Measurements from ENCODE around the gene MSRB3.
"Not testable (repeated sequence)": the region's sequence is repeated elsewhere in the genome, so short reads cannot be mapped to it uniquely, and the experiment has no call there.

MSRB3 gene

DNA sequence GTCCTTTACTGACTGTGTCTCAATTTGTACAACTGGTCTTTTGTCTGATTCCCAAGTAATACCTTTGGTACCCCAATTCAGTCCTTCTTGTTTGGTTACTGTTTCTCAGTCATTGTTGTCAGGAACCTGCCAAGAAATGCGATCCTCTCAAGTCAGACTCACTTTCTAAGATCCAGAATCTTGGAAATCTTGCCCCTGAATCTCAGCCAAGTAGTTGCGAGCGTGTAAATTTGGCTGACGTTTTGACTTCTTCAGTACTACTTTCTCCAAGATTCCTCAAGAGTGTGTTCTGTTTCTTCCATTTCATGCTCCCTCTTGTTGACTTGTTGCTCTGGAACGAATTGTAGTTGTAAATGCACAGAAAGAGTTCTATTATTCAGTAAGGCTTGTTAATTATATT, 114.0 kb downstream of the MSRB3 start:
- DNase-seq (ENCODE audit: low read depth): no peak

DNA sequence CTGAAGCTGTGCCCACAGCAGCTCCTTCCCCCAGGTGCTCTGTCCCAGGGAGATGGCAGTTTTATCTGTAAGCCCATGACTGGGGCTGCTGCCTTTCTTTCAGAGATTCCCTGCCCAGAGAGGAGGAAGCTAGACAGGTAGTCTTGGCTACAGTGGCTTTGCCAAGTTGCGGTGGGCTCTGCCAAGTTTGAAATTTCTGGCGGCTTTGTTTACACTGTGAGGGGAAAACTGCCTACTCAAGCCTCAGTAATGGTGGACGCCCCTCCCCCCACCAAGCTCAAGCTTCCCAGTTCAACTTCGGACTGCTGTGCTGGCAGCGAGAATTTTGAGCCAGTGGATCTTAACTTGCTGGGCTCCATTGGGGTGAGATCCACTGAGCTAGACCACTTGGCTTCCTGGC, 124.7 kb downstream of the MSRB3 start:
- no peak for DNase-seq (ENCODE audit: low read depth)

DNA sequence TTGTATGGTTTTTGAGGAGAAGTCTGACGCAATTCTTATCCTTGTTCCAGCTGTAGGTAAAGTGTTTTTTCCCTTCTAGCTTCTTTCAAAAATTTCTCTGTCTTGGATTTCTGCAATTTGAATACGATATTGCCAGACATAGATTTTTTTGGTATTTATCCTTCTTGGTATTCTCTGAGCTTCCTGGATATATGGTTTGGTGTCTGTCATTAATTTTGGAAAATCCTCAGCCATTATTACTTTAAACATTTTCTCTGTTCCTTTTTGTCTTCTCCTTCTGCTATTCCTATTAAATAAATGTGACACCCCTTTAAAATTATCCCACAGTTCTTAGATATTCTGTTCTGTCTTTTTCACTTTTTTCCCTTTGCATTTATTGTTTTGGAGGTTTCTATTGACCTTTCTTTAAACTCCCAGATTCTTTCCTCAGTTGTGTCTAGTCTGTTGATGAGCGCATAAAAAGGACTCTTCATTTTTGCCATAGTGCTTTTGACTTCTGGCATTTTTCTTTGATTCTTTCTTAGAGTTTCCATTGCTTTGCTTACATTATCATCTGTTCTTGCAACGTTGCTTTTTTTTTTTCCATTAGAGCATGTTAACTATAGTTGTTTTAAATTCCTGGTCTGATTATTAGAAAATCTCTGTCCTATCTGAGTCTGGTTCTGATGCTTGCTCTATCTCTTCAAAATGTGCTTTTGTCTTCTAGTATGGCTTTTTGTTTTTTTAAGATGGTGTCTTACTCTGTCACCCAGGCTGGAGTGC, 129.1 kb downstream of the MSRB3 start:
- no peak for DNase-seq (ENCODE audit: low read depth)

DNA sequence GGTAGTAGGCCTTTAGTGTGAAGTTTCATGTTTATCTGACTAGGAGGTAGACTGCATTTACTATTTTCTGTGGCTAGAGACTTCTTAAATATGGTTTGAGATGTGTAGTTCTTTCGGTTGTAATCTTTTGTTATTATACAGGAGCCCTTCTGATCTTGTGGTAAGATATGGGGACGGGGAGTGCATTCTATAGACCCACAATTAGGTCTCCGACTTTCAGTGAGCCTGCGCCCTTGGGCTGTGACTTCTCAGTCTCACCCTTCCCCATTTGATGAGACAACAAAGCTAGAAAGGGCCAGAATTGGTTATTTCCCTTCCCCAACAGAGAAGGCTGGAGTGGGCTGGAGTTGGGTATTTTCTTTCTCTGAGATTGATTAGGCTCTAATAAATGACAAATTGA, 130.0 kb downstream of the MSRB3 start:
- DNase-seq (ENCODE audit: low read depth): no peak

DNA sequence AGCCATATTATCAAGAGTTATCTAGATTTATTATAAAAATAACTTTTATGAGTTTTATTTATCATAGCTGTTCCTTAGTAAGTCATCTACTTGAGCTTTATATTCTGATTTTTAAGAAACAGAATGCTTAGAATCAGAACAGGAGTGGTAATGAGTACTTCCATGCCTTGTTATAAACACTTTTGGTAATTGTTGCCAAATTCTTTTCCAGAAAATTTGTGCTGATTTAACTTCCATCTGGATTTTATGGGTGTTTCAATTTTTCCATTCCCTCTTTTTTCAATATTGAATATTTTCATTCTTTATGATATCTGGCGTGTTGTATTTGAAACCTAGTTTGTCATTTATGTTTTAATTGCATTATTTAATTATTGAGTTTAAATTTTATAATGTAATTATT, 131.2 kb downstream of the MSRB3 start:
- DNase-seq (ENCODE audit: low read depth): no peak

DNA sequence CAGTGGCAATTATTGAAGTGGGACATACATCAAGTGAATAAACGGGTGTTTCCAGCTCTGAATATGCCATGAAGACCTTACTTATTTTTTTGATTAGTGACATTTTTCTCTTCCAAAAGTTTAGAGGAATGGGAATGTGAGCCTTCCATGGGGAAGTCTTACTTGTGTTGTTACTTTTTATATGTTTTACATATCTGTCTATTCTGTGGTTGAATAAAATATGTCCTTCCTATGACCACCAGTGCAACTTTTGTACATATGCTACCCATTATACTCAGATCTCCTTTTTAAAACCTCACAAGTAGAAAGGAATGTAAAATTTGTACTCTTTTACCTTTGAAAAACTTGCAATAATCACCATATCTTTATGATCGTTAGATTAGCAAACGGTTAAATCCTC, 132.7 kb downstream of the MSRB3 start:
- no peak for DNase-seq (ENCODE audit: low read depth)

DNA sequence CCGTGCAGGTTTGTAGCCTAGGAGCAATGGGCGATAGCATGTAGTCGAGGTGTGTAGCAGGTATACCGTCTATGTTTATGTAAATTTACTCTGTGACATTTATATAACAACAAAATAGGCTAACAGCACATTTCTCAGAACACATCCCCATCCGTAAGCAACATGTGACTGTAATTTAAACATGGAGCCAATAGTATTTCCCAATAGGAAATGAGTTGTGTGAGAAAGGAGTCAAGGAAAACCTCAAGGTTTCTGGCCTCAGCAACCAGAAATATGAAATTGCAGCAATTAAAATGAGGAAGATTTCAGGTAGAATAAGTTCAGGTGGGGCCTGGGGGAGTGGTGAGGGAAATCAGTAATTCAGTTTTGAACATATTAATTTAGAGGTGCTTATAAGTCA, 136.0 kb downstream of the MSRB3 start:
- DNase-seq (ENCODE audit: low read depth): no peak

DNA sequence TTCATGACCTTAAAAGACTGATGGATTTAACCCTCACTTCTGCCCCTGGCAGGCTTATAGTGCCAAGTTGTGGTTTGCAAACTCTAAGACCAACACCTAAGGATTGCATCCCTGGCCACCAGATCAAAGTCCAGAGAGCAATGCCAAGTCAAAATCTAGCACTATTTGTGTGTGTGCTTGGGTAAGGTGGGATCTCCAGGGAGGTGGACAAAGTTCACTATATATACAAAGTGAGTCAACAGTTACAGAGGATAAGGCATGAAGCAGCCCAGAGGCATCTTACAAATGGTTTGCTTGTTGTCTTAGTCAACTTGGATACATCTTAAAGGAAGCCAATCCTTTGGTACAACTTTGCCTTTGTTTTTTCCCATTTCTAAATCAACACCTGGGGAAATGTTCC, 137.3 kb downstream of the MSRB3 start:
- no peak for DNase-seq (ENCODE audit: low read depth)

DNA sequence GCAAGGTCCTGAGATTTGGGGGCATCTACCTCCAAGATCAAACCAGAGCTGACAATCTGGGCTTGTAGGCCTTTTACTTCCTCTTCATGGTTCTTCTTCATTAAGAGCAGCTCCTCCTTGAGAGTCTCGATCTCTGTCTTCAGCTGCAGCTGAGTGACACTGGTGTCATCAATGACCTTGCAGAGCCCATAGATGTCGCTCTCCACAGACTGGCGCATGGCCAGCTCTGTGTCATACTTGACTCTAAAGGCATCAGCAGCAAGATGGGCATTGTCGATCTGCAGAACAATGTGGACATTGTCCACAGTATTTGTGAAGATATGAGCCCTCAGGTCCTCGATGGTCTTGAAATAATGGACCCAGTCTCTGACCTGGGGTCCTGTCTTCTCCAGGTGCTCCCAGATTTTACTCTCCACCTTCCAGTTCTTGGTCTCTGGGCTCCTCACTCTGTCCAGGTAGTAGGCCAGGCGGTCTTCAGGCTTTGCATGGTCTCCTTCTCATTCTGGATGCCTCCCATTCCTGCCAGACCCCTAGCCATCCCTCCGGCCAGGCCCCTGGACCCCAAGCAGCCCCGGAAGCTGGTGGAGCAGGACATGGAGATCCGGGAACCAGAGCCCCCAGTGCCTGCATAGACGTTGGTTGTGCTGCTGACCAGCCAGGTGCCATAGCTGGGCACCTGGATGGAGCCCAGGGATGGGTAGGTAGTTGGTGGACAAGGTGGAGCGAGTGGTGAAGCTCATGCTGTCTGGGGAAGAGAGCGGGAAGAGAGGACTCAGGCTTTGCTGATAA, 141.0 kb downstream of the MSRB3 start:
- DNase-seq (ENCODE audit: low read depth): no peak

DNA sequence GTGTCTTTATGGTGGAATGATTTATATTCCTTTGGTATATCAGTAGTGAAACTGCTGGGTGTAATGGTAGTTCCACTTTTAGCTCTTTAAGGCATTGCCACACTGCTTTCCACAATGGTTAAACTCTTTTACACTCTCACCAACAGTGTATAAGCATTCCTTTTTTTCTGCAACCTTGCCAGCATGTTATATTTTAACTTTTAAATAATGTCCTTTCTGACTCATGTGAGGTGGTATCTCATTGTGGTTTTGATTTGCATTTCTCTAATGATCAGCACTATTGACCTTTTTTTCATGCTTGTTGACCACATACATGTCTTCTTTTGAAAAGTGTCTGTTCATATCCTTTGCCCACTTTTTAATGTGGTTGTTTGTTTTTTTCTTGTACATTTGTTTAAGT, 142.5 kb downstream of the MSRB3 start:
- no peak for DNase-seq (ENCODE audit: low read depth)

DNA sequence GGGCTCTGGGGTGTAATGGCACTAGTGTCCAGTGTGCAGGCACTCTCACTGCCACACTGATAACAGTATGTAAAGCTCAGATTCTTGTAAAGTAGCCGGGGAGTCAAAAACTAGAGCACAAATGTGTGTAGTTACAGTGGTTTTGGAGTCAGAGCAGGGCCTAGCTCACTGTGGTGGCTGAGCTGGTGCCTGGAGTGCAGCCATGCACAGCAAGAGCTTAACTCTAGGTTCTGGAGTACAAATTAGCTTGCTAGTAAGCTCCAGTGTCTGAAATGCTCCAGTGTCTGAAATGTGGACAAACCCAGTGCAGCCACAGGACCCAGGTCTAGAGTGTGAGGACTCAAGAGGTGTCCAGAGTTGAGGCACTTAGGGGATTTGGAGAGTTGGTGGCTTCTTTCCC, 149.2 kb downstream of the MSRB3 start:
- DNase-seq (ENCODE audit: low read depth): no peak

DNA sequence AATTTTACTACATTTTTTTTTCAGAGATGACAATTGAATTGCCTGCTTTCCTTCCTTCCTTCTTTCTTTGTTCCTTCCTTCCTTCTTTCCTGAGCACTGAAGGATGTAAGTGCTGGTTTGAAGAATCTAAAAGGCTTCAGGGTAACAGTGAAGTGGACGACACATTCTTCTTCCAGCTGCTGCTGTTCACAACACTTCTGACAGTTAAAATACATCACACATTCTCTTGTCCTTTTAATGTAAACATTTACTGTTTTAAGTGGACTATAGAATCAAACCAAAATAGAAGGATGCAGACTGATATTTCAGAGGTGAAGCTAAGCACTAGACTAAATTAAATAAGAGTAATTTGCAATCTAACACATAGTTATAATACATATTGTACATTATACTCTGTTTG, 151.5 kb downstream of the MSRB3 start:
- DNase-seq (ENCODE audit: low read depth): no peak

DNA sequence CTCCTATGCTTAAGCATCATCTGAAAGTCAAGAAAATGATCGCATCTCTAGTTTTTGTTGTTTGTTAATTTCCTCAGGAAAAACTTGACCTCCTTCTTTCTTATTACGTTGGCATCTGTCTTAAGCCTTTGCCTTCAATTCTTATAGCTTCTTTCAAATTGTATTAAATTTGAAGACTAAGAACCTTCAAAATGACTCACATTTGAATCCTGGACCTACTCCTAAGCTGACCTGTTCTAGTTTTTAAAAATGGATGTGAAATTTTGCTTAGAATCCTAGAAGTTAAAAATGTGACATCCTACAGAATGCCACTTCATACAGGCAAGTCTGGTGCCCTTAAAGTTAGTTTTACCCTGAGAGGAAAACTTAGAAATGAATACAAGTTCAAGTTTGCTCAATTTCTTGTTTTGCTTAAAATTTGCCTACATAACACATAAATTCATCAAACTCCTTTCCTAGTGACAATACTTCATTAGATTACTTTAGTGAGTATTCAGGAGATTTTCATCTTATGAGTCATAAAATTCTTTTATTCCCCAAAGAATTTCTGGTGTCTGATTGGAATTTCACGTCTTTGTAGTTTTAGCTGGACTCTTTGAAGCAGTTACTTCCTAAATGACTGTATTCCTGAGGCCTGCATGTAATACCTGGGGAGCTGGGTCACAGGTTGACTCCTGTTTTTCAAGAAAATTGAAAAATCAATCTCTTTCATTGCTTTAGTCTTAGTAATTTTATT, 152.3 kb downstream of the MSRB3 start:
- DNase-seq (ENCODE audit: low read depth): peak; percentile 27

DNA sequence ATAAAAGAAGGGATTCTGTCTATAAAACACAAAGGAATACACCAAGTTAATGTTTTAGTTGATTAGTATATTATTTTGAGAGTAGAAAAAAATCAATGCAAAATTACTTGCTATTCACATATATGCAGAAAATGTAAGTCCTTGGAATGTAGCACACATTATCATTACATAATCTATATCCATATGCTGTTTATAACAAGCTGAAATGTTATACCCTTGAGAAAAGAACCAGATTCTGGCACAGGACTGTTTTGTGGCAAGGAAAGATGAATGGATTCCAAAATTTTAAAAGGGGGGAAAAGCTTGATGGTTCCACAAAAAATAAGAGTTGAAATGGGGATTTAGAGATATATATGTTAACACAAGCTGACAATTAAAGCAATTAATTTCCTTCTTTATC, 153.6 kb downstream of the MSRB3 start:
- DNase-seq (ENCODE audit: low read depth): no peak

DNA sequence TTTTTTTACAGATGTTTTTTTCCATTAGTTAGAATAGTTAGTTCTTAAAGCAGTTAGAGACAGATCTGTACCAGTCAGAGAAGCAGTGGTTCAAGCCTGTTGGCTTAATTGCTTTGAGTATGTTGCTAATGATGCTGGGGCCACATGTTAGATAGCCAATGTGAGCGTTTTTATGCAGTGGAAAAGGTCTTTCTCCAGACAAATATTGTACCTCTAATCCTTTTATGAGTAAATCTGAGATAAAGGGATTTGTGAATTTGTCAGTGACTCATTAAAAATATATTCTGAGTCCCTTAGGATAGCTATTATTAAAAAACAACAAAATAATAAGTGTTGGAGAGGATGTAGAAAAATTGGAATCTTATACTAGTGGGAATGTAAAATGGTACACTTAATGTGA, 154.2 kb downstream of the MSRB3 start:
- no peak for DNase-seq (ENCODE audit: low read depth)

DNA sequence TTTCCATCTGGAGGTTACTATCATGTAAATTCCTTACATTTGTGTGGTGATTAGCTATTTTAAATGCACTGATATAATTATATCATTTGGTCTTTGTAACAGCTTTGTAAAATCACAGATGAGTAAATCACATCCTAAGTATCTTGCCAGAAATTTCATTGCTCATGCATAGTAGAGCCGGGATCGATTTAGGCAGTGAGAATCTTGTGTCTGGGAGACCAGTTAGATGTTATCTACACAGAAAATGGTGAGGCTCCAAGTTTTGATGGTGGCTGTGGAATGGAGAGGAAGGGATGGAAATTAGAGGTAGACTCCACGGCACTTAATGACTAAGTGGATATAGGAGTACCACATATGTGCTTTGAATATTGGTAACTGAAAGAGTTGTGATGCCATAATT, 156.3 kb downstream of the MSRB3 start:
- DNase-seq (ENCODE audit: low read depth): no peak

DNA sequence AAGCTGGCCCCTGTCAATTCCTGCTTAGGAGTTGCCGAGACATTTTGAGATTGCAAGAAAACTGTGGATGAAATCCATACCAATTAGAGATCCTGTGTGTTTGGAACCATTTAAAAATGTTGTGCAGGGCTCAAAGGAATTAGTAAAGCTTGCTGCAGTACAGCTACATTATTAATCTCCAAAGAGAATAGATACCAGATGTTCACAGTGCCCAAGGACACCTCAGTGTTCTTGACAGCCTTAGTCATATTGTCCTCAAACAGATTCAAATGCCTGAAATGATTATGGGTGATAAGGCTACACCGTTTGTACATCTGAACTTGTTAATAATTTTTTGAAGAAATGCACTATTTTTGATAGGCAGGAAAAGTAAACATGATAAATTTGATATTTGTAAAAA, 164.6 kb downstream of the MSRB3 start:
- peak; percentile 52 for DNase-seq (ENCODE audit: low read depth)

DNA sequence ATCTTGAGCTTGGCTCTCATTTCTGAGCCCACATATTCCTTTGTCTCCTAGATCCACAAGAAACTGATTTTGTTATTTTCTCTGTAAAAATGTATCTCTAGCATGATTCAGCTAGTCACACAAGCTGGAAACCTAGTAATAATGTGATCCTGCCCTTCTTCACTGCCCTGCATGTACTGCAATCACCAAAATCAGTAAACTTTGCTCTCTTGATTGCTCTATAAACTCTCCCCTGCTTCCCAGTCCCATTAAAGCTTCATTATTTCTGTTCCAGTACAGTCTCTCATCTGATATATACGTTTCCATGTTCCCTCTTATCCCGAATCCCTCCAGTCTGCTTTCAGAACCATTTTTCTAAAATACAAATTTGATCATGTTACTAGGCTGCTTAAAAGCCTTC, 166.5 kb downstream of the MSRB3 start:
- no peak for DNase-seq (ENCODE audit: low read depth)

DNA sequence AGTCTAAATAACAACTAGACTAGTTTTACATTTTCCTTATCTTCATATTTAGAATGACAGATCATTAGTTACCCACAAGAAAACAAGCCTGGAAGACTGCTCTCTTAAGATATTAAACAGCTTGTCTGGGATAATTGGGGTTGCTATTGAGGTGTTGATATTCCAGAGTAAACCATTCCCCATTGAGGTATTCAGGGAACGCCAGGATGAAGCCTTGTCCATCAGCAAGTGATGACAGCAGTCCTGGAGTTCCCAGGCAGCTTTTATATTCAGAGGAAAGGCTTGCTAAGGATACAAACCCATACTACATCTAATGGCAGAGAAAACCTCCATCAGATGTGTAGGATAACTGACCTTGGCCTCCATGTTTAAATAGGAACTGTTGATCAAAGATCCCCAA, 168.4 kb downstream of the MSRB3 start:
- no peak for DNase-seq (ENCODE audit: low read depth)

DNA sequence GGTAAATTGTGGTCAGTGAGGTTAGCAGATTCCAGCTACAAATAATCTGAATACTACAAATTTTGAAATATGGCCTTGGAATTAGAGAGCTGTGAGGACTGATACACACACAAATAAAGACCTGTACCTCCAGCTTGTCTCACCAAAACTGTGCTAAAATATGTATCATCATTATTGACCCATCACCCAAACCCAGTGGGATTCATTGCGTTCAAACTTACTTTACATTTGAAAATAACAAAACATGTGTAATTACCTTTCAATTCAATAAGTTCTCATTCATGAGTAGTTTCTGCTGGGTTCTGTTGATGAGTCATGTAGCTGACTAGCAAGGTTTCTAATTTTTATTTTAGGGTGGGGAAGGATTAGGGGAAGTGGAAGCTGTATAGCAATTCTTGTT, 170.9 kb downstream of the MSRB3 start:
- DNase-seq (ENCODE audit: low read depth): no peak

DNA sequence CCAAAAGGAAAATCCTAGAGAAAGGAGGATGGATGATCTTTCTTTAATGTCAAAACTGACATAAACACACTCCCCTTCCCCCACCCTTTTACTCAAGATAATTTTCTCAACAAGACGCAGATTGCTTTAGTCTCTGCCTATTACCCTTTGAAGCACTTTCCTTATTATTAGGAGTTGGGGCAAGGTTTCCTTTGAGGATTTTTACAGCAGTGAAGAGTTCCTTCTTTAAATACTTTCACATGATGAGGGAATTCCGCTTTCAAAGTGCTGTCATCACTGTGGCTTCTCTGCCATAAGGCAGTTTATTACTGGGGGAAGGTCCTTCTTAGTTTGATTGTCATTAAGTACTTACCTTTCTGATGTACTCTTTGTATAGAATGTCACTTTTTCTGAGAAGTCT, 172.1 kb downstream of the MSRB3 start:
- DNase-seq (ENCODE audit: low read depth): no peak

DNA sequence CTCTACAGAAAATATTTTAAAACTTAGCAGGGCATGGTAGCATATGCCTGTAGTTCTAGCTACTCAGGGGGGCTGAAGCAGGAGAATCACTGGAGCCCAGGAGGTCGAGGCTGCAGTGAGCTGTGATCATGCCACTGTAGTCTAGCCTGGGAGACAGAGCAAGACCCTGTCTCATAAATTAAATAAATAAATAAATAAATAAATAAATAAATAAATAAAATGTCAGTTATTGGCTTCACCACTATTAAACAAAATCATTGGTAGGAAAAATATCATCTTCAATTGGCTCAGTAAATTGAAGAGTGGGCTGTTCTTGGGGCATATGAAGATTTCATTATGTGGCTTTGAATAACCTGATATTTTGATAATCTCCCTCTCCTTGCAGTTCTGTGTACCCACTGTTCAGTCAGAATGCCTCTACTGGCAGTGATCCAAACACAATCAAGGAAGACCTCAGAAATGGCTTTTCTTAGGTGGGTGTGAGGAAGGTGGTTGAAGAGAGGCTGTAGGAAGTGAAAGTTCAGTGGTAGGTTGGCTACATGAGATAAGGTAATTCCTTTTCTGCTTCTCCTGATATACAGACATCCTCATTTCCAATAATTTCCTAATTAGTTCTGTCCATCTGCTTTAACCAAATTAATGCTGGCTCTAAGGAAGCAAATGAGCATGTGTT, 175.8 kb downstream of the MSRB3 start:
- no peak for DNase-seq (ENCODE audit: low read depth)

DNA sequence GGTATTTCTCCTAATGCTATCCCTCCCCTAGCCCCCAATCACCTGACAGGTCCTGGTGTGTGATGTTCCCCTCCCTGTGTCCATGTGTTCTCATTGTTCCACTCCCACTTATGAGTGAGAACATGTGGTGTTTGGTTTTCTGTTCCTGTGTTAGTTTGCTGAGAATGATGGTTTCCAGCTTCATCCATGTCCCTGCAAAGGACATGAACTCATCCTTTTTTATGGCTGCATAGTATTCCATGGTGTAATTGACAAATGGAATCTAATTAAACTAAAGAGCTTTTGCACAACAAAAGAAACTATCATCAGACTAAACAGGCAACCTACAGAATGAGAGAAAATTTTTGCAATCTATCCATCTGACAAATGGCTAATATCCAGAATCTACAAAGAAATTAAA, 178.9 kb downstream of the MSRB3 start:
- not testable (repeated sequence) for DNase-seq (ENCODE audit: low read depth)
